Activated CD8-positive, alpha-beta memory T cell treated with anti-CD3 and anti-CD28 coated beads for 48 hours (primary cell): ENCODE measurements around the gene KCNJ6.
"Not testable (repeated sequence)": the region's sequence is repeated elsewhere in the genome, so short reads cannot be mapped to it uniquely, and the experiment has no call there.

ENCODE experiments used
- DNase-seq, 3 experiments: peaks; one replicate each; pipeline ENCODE4 v3.0.0-alpha.2; 2020; ENCODE audit warnings: low read depth in 2 of 3, low spot score in 2 of 3

The KCNJ6 gene

DNA sequence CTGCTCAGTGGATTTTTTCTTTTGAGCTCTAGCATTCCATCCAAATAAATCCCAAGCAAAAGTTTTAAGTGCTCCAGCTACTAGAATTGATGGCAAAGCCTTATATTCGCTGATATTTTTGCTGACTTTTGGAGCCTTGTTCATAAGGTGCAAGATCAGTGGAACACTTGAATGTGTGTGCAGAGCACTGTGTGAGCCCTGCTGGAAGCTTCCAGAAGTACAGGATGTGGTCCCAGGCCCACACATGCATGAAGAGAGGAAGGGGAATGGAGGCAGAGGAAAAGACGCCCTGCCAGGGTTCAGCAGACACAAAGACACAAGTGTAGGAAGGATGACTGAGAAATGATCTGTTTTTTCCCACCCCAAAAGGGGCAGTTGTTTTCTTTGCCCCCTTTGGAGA is 169.4 kb downstream of the KCNJ6 start:
- no peak for DNase-seq

DNA sequence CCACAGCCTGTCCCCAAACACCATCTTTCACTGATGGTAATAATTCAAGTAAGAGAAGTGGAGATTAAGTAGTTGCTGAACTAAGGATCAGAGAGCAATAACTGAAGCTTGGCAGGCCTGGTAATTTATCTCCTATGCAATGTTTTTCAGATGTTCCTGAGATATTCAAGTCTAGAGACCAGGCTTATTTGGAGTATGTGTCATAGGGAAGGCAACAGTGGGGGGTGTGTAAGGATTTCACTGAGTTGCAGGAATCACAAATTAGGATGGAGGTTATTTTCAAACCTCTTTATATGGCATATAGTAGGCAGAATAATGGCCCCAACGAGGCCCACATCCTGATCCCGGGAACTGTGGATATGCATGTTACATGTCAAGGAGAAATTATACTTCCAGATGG is 171.7 kb downstream of the KCNJ6 start:
- no peak for DNase-seq

DNA sequence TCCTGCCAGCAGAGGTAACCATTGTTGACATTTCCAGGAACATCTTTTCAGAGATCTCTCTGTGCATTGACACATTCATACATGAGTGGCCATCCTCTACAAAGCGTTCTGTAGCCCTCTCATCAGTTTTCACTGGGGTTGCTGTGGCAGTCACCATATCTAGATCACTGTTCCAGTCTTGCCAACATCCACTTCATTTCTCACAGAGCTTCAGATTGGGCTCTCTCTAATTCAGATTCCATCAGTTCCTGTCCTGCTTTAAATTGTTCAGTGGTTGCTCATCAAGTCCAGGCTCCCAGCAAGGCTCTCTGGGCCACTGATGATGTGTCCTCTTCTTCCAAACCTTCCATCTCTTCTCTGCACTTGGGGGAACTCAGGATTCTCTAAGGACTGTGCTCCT is 173.7 kb downstream of the KCNJ6 start:
- DNase-seq = no peak

DNA sequence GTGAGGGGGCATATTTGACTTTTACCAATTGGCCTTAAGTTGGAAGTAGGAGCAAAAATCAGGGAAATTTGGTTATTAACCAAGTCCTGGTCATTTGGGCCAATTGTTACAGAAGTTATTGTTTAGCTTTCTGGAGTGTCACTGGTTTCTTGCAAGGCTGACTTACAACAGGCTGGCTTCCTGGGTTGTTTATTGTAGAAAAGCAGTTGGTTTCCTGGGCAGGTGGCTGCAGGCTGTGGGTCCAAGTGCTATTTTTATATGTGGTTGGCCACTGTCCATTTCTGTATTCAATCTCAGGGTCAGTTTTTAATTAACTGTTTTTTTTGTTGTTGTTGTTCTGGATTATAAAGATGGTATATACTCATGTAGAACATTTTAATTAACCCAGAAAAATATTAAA is 174.1 kb downstream of the KCNJ6 start:
- DNase-seq = no peak

DNA sequence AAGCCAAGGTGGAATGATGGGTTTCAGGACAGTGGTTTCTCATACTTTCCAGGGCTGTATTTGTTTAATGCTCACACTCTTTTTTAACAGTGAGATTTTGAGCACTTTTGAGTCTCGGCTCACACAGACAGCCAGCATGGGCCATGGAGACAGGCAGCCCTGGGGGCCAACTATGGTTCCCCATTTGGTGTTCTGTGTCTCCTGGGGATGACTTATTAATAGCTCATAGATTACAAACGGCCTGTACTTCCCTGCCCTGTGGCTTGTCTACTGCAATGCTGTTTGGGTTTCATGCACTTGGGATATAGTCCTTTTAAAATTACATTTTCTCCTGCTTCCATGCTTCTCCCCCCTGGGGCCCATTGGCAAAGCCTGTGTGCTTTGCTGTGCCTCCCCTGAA is 178.3 kb downstream of the KCNJ6 start:
- no peak for DNase-seq

DNA sequence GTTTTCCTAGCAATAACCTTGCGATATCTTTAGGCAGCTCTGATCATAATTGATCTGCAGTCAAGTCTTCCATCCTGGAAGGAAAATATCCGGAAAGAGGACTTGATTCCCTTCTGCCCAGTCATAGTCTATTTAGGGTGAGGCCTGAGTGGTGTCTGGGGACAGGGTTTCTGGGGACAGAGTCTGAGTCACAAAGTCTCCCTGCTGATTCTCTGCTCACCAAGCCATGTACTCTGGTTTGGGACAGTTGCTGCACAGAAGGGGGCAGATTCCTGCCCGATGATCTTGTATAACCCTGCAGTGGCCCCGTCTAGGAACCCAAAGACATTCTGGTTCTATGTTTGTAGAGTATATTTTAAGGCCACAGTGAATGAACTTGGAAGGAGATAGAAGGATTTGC is 178.8 kb downstream of the KCNJ6 start:
- no peak for DNase-seq

DNA sequence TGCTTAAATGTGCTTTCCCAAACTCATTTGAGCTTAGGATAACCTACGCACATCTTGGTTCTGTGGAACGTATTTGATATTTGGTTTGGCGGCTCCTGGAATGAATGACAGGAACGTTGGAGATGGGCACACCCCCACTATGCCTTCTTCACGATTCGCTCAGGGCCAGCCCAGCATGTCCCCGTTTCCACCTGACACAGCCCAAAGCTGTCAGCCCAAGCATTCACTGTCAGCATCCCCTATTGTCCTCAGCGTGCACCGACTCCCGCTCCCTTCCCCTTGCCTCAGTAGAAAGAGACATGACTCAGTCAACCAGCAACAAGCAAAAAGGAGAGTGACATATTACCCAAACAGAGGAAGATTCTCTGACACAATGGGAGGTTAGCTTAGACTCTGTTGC is 181.4 kb downstream of the KCNJ6 start:
- DNase-seq = no peak

DNA sequence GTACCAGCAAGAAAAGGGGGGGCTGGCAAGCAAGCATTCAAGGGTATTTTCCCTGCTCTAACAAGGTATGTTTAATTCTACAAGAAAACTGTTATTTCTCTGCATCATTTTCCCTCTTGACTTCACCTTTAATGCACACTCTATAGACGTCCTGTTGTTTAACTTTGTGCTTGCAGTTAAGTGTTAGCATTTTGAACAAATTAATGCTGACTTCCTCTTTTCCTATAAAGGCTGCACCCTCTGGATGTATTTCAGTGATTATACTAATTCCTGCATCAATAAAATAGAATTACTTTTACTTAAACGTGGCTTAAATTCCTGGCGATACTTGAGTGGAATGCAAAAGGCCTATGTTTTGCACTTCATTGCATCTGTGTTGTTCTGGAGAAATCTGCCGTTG is 183.3 kb downstream of the KCNJ6 start:
- DNase-seq = no peak

DNA sequence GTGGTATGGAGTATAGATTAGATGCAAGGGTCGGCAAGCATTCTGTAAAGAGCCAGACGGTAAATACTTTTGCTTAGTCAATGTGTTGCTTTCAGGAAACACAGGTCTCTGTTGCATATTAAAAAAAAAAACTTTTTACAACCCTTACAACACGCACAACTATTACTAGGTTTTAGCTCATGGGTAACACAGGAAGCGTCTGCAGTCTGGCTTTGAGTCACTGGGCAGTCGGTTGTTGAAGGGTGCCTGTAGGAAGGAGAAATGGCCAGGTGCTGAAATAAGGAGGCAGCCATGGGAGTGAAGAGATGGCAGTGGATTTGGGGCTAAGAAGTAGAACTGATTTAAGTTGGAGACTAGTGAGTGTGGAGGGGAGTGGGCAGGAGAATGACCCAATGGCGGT is 192.1 kb downstream of the KCNJ6 start:
- no peak for DNase-seq

DNA sequence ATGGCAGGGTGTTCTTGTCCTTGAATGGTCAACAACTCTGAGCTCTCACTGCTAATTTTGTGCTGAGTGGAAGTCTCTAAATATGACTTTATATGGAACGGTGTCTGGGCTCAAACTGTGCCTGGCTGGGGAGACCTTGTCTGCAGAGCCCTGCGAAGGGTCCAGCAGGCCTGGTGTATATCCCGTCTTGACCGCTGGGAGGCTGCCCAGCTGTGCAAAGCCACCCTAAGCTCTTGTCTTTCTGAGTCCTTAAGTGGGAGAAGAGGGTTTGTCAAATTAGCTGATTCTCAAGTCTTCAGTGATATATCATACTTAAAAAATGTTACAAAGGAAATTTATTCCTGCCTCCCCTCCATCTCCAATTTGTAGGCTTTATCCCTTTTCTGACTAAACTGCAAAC is 198.7 kb downstream of the KCNJ6 start:
- no peak for DNase-seq

DNA sequence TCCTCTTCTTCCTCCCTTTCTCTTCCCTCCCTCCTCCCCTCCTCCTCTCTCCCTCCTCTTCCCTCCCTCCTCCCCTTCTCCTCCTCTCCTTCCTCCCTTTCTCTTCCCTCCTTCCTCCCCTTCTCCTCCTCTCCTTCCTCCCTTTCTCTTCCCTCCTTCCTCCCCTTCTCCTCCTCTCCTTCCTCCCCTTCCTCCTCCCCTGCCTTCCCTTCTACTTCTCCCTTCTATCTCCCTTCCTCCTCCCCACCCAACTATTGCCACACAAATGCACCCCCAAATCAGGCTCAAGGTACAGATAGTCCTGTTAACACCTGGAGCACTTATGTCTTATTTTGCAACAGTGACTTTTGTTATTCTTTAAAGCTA is 203.7 kb downstream of the KCNJ6 start:
- DNase-seq = not testable (repeated sequence)

DNA sequence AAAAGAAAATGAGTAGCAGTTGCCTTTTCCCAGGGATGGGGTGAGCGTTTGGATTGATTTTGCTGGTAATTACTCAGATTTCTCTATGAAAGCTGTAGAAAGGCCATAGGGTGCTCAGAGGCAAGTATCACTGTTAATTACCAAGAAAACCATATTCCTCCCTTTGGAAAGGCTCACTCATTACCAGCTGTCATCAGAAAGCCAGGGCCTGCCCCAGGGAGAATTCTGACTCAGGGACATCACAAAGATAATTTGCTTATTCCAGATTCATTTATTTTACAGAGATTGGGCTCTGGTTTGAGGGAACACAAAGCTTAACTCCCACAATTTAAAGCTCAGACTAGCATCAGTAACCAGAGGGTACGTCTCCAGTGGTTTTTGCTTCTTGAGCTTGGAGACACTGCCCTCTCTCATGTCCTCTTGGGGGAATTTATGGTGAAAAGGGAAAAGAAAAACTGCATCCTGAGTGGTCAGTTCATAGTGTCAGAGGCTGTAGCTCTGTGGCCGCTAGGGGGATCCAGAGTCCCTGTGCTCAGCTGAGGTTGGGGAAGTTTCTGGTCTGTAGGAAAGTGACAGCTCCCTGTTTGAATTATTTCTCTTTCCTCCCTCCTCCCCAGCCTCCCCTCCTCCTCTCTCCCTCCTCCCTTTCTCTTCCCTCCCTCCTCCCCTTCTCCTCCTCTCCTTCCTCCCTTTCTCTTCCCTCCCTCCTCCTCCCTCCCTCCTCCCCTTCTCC is 204.3 kb downstream of the KCNJ6 start:
- peak in 2 of 3 experiments; percentile 6 to 7 for DNase-seq

DNA sequence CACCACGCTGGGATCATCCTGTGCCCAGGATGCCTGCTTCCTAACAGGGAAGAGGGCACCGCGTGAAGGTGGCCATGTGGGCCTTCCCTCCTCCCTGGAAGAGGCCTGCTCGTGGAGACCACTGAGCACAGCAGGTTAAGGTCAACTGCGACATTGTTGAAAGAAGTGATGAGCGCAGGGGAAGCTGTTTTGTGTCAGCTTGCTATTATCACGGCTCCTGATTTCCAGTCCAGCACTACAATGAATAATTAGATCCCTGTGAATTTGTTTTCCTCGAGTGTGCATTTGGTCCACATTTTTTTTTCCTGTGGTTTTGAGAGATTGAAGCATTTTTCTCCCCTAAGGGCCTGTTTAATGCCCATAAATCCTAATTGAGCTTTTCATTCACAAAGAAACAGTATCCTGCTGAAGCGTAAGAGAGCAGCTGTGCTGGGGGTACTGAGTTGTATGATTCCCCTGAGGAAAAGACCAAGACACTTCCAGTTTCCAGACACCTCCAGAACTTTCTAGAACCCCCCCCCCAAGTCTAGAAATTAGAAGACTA is 204.9 kb downstream of the KCNJ6 start:
- no peak for DNase-seq

DNA sequence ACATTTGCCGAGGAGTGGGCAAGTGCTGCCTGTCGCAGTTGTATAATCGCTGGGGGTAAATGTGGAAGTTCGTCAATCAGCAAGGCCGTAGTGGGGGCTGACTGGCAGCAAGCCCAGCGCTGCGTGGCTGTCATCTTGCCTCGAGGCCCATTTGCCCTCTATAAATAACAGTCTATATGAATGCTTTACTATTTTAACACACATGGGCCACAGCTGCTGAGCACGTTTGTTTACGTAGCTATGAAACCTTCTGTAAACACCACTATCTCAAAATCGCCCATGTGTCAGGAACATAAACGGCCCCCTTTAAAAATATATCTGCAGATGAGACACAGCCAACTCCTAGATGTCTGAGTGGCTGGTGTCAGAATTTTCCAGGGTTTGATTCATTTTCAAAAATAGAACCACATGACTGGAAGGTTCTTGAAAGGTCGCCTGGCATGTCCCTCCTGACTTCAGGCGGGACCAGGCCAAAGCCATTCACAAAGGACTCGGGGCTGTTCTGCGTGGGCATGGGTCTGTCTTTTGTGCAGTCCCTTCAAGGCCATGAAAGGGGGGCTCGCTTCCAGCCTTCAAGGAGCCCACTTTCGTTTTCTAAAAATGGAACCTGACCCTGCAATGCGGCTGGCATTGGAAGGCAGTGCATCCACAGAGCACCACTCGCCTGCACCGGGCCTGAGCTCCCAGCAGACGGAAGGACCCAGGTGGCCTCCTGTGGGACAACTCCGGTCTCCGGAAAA is 205.5 kb downstream of the KCNJ6 start:
- no peak for DNase-seq

DNA sequence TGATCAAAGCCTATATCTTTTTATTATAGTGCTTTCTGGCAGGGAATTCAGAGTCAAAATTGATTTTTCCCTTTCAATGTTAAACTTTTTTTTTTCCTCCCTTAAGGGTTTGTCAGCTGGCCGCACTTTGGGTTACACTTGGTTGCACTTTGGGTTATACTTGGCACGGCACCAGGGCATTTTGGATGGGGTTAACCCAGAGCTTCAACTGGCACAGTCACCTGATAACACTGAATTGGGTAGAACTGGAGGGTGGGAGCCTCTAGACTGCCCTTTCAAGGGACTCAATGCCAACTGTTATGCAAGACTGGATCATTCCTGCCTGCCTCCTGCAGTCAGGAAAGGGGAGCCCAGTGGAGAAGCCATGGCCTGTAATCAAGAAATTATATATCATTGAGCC is 211.5 kb downstream of the KCNJ6 start:
- DNase-seq = no peak

DNA sequence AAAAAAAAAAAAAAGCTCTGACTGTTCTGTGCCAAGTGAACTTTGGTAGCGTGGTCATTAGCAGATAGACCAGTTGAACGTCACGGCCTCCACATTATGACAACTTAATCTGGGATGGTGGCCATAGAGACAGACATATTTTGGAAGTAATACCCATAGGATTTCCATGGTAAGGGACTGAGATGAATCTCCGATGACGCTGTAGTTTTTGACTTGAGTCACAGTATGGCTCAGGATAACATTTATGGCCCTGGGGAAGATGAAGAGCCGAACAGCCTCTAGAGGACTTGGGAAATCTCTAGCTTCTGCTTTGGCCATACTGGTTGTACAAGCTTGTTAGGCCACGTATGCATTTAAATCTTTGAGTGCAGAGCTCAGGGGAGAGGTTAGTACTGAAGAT is 214.0 kb downstream of the KCNJ6 start:
- no peak for DNase-seq

DNA sequence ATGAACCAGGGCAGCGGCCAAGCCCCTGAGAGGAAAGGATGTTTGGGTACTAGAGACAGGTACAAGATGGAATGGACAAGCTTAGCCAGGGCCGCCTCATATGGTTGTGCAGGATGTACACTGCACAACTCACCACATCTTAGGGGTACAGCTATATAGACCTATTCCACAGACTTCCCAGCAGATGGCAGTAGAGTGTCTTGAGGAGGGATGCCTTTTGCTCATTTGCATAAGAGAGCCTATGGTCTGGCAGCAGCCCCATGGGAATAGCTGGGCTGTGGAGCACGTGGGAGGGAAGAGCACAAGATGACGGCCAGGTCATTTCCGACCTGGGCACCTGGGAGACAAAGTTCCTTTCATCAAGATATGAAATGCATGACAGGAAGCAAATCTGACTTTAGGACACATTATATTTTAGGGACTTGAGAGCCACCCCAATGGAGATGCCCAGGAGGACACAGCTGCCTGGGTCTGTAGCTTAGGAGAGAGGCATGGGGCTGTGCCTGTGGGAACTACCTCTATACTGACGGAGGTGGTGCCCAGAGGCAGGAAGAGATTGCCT is 215.5 kb downstream of the KCNJ6 start:
- no peak for DNase-seq

DNA sequence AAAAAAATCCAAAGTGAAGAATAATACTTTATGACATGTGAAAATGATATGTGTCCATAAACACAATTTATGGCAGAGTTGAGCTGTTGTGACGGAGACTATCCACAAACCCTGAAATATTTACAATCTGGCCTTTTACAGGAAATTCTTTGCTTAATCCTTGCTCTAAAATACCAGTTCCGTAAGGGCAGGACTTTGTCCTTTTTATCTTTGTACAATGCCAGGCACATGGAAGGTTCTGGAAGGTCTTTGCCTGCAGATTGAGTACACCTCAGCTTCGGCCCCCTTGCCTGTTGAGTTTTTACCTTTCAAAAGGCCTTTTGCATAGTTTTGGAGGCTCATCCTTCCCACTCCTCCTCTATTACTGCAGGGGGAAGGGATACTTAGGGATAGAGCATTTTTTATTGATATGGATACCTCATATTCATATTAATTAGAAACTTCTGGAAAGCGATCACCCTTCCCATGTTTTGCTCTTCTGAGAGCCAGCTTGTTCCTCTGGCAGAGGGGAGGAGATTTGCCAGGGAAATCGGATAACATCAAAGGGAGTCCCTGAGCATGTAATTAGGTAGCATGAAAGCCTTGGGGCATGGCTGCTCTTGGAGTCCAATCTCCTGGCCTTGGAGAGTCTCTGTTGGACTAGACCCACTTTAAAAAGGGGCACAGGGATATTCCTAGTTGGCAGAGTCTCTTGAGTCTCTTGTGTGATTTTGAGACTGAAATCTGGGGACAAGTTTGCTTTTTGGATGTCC is 217.1 kb downstream of the KCNJ6 start:
- DNase-seq = no peak

DNA sequence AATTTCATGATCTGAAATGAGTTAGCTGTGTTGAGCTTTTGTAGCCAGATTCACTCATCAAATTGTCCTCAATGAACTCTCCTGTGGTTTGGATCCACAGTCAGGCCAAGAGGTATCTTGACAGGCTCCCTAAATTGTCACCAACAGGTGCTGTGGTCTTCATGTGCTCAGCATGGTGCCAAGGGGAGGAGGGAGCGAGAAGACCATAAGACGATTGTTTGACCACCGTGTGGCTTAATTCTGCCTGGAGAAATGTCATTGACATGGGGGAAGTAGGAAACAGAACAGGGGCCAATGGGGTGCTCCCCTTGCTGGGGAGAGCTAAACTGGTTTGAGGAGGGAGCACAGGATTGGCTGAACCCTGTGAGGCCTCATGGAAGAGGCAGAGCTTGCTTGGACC is 219.3 kb downstream of the KCNJ6 start:
- no peak for DNase-seq

DNA sequence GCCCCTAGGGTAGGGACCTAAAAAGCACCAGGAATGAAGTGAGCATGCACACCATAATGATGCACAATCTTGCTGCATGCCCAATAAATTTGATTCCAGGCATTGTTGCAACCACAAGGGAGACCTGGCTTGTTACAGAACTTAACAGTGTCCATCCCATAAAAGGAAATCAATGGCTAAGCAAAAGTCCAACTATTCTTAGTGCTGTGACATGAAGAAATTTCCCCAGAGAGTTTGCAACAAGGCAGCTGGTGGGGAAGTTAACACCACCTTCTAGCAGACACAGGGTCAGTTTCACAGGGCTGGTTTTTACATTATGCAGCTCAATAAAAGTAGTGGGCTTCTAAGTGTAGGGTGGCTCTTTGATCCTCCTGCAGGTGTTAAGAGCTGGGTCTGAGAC is 221.1 kb downstream of the KCNJ6 start:
- no peak for DNase-seq

DNA sequence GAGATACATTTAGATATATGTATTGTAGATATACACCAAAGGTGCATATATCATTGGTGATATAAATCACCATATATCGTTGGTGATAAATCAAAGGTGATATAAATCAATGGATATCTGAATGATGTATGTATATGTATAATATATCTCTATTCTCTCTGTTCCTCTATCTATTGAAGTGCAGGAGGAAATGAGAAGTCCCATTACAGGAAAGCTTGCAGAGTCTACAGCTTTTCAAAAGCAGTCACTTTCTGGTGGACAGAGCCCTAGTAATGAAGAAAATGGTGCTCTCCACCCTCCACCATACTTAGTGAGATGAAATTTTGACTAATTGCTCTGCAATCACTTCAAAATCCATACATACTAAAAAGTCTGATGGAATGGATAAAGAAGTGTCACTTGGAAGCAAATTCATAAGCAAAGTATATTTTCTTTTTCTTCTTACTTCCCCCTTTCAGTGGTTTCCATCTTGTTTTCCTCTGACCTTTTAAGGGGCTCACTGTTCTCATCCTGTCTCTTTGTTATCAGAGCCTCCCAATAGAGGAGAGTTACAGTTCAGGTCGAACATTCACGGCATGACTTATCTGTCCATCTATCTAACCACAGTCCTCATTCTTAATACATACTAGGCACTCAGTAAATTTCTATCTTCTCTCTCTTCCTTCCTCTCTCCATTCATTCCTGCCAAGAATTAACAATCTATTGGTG is 227.2 kb downstream of the KCNJ6 start:
- no peak for DNase-seq
